WTC11 (cell line): Measurements from ENCODE around the gene ANKRD27. TPM values are rescaled to one million over a fixed set of nuclear protein-coding genes. Genes with fewer than 3 reads are reported as not detected.

Source experiments
- ATAC-seq: fragments of 200-7000 bp; cut with Tn5 transposase; 2 replicates; pipeline ENCODE4 v1.10.0; 2021; ENCODE audit warnings: mild to moderate bottlenecking, moderate library complexity
- CTCF ChIA-PET: fragments of 300-600 bp; sonication (Branson Sonifier 250); formaldehyde crosslinking; loops from one replicate; lab custom pipeline; 2021; ENCODE audit warnings: antibody characterized with exemption; lab: Charles Lee
- POLR2A ChIA-PET: fragments of 350-600 bp; sonication (Branson Sonifier 250); formaldehyde crosslinking; loops from one replicate; lab custom pipeline; 2021; ENCODE audit warnings: antibody characterized with exemption; lab: Charles Lee
- DNase-seq: peaks from one replicate; pipeline ENCODE4 v3.0.0; 2021; ENCODE audit warnings: low spot score
- H3K27ac Mint-ChIP-seq: 2 replicates; pipeline ENCODE4 v1.8.0; 2021; ENCODE audit warnings: mixed read lengths
- H3K27me3 Mint-ChIP-seq: 2 replicates; pipeline ENCODE4 v1.8.0; 2021; ENCODE audit warnings: low read depth, mild to moderate bottlenecking, moderate library complexity, mixed read lengths
- H3K36me3 Mint-ChIP-seq: 2 replicates; pipeline ENCODE4 v1.8.0; 2021; ENCODE audit warnings: mixed read lengths
- H3K4me1 Mint-ChIP-seq: 2 replicates; pipeline ENCODE4 v1.8.0; 2022; ENCODE audit warnings: mixed read lengths
- H3K4me3 Mint-ChIP-seq: 2 replicates; pipeline ENCODE4 v1.8.0; 2021; ENCODE audit warnings: mild to moderate bottlenecking, moderate library complexity, mixed read lengths
- H3K9me3 Mint-ChIP-seq: 2 replicates; pipeline ENCODE4 v1.8.0; 2021; ENCODE audit warnings: mixed read lengths
- AR ChIP-seq: fragments of 250-450 bp; sonication (Bioruptor Pico); IDR thresholded peaks from 2 replicates; pipeline ENCODE4 v1.9.0; 2021; ENCODE audit warnings: mild to moderate bottlenecking
- ATF3 ChIP-seq: sonication (generic); formaldehyde crosslinking; conservative IDR thresholded peaks from 2 replicates; pipeline ENCODE4 v1.8.1; 2022; ENCODE audit warnings: mild to moderate bottlenecking, missing genetic modification reagents
- CREB1 ChIP-seq: sonication (generic); formaldehyde crosslinking; IDR thresholded peaks from 2 replicates; pipeline ENCODE4 v1.8.0; 2023; ENCODE audit warnings: mild to moderate bottlenecking, missing genetic modification reagents
- ELF4 ChIP-seq: sonication (generic); formaldehyde crosslinking; IDR thresholded peaks from 2 replicates; pipeline ENCODE4 v1.8.1; 2022; ENCODE audit warnings: low read depth, mild to moderate bottlenecking, moderate library complexity, missing genetic modification reagents
- ETV6 ChIP-seq: sonication (generic); formaldehyde crosslinking; IDR thresholded peaks from 2 replicates; pipeline ENCODE4 v1.8.1; 2022; ENCODE audit warnings: mild to moderate bottlenecking, missing genetic modification reagents
- FOXP4 ChIP-seq: sonication (generic); formaldehyde crosslinking; IDR thresholded peaks from 2 replicates; pipeline ENCODE4 v1.8.0; 2022; ENCODE audit warnings: mild to moderate bottlenecking, missing genetic modification reagents
- HMGA2 ChIP-seq: fragments of 250-450 bp; sonication (Bioruptor Pico); IDR thresholded peaks from 2 replicates; pipeline ENCODE4 v1.4.0; 2021; ENCODE audit warnings: mild to moderate bottlenecking, moderate library complexity
- MYBL2 ChIP-seq: sonication (generic); formaldehyde crosslinking; IDR thresholded peaks from 2 replicates; pipeline ENCODE4 v1.8.1; 2023; ENCODE audit warnings: mild to moderate bottlenecking, moderate library complexity, missing genetic modification reagents
- NFATC4 ChIP-seq: fragments of 250-450 bp; sonication (Bioruptor Pico); IDR thresholded peaks from 2 replicates; pipeline ENCODE4 v1.9.0; 2021; ENCODE audit warnings: mild to moderate bottlenecking
- TCF7 ChIP-seq: sonication (generic); formaldehyde crosslinking; IDR thresholded peaks from 2 replicates; pipeline ENCODE4 v1.8.0; 2022; ENCODE audit warnings: mild to moderate bottlenecking, low read depth, missing genetic modification reagents, moderate library complexity
- USF2 ChIP-seq: sonication (generic); formaldehyde crosslinking; IDR thresholded peaks from 2 replicates; pipeline ENCODE4 v1.8.1; 2023; ENCODE audit warnings: mild to moderate bottlenecking, missing genetic modification reagents, moderate library complexity
- ZMAT4 ChIP-seq: fragments of 250-450 bp; sonication (Bioruptor Pico); IDR thresholded peaks from 2 replicates; pipeline ENCODE4 v1.9.0; 2021; ENCODE audit warnings: mild to moderate bottlenecking
- ZNF425 ChIP-seq: fragments of 250-450 bp; sonication (Bioruptor Pico); conservative IDR thresholded peaks from 2 replicates; pipeline ENCODE4 v1.9.0; 2021; ENCODE audit warnings: mild to moderate bottlenecking
- ZNF671 ChIP-seq: fragments of 250-450 bp; sonication (Bioruptor Pico); IDR thresholded peaks from 2 replicates; pipeline ENCODE4 v1.8.0; 2021; ENCODE audit warnings: mild to moderate bottlenecking
- ZSCAN18 ChIP-seq: fragments of 250-450 bp; sonication (Bioruptor Pico); IDR thresholded peaks from 2 replicates; pipeline ENCODE4 v2.1.2; 2022; ENCODE audit warnings: mild to moderate bottlenecking, moderate library complexity
- total RNA-seq: library from RNA; stranded (reverse); gene quantifications from 3 replicates; pipeline ENCODE4 v1.2.3, GENCODE V29; 2021

Gene ANKRD27
- total RNA-seq, 1 experiment from 2014 or later, result 48.6 TPM

- peaks cover 19% of the 10 kb centered on the region for H3K27me3 Mint-ChIP-seq
- peaks cover 9% of the 10 kb centered on the region for H3K4me1 Mint-ChIP-seq
- H3K27ac Mint-ChIP-seq, result no peak overlapping the region
- H3K9me3 Mint-ChIP-seq, result peaks cover 4% of the 10 kb centered on the region
- no peak for TF ChIP-seq NFATC4 (CRISPR knock-in tag)
- no peak for TF ChIP-seq HMGA2 (CRISPR knock-in tag)
- TF ChIP-seq AR (CRISPR knock-in tag), result no peak
- TF ChIP-seq ZNF671 (CRISPR knock-in tag), result no peak
- TF ChIP-seq FOXP4 (CRISPR knock-in tag), result no peak
- no peak for TF ChIP-seq ZNF425 (CRISPR knock-in tag)
- TF ChIP-seq ZSCAN18 (CRISPR knock-in tag), result no peak
- TF ChIP-seq ZMAT4 (CRISPR knock-in tag), result no peak
- TF ChIP-seq, all 79 proteins: peak for 0
- ATAC-seq, result no peak
- ChIA-PET CTCF (no interaction called here), POLR2A (no interaction called here)
- Mint-ChIP-seq H3K4me3 (no peak overlapping the region), H3K36me3 (peaks cover 4% of the 10 kb centered on the region)
- no peak for DNase-seq
Measured at GRCh38 chr19:32688311-32688710, 13.3 kb upstream of the ANKRD27 start.

- H3K27me3 Mint-ChIP-seq, result peaks cover 13% of the 10 kb centered on the region
- DNase-seq (no peak), ATAC-seq (no peak)
- H3K36me3 Mint-ChIP-seq, result no peaks in the 10 kb centered on the region
- ChIA-PET CTCF (no interaction called here), POLR2A (no interaction called here)
- peaks cover 4% of the 10 kb centered on the region for H3K4me1 Mint-ChIP-seq
- H3K4me3 Mint-ChIP-seq, result no peak overlapping the region
- TF ChIP-seq ELF4 (CRISPR knock-in tag) (no peak), ZNF425 (CRISPR knock-in tag) (no peak), USF2 (CRISPR knock-in tag) (no peak), ATF3 (CRISPR knock-in tag) (no peak), ETV6 (no peak), ZSCAN18 (CRISPR knock-in tag) (no peak), TCF7 (CRISPR knock-in tag) (no peak), MYBL2 (CRISPR knock-in tag) (no peak), CREB1 (no peak)
- H3K27ac Mint-ChIP-seq, result no peak overlapping the region
- no peaks in the 10 kb centered on the region for H3K9me3 Mint-ChIP-seq
Measured at GRCh38 chr19:32687681-32688080, 12.7 kb upstream of the ANKRD27 start.
